Activated T-helper 1 cell treated with anti-CD3 and anti-CD28 coated beads, Interleukin-2, amount 50 U/mL, for 16 hours (primary cell): ENCODE results near the gene IFNL4.
"Not testable (repeated sequence)": the region's sequence is repeated elsewhere in the genome, so short reads cannot be mapped to it uniquely, and the experiment has no call there.

Experiments
- DNase-seq, 2 donors: peaks; one replicate each; pipeline ENCODE4 v3.0.0-alpha.2; 2020; ENCODE audit warnings: low read depth in 1 of 2, low spot score in 1 of 2

Gene IFNL4

DNA sequence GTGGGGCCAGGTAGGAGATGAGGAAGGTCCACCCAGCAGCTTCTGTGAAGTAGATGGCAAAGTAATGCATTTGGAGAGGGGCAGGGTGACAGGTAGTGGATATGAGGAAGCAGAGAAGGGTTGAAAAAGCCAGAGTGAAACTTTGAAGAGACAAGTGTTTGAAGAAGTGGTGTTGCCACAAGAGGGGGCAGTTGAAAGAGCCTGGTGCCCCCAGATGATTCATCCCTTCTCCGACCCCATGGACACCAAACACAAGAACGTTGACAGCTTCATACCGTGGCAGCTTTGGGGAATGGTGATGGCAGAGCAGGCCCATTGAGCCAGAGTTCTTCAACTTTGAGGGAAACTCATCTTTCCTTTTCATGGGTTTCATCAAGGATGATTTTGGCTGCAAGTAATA is 23.7 kb downstream of the IFNL4 start:
- DNase-seq: no peak

GRCh38 chr19:39223703-39224279 is 24.9 kb downstream of the IFNL4 start:
- DNase-seq: no peak

DNA sequence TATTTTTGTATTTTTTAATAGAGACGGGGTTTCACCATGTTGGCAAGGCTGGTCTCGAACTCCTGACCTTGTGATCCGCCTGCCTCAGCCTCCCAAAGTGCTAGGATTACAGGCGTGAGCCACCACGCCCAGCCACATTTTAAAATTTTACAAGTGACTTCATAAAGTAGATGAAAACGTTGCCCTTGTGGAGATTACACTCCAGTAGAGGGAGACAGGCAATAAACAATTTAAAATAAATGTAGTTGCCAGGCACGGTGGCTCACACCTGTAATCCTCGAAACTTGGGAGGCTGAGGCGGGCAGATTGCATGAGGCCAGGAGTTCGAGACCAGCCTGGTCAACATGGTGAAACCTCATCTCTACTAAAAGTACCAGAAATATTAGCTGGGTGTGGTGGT is 29.5 kb downstream of the IFNL4 start:
- DNase-seq: not testable (repeated sequence)

DNA sequence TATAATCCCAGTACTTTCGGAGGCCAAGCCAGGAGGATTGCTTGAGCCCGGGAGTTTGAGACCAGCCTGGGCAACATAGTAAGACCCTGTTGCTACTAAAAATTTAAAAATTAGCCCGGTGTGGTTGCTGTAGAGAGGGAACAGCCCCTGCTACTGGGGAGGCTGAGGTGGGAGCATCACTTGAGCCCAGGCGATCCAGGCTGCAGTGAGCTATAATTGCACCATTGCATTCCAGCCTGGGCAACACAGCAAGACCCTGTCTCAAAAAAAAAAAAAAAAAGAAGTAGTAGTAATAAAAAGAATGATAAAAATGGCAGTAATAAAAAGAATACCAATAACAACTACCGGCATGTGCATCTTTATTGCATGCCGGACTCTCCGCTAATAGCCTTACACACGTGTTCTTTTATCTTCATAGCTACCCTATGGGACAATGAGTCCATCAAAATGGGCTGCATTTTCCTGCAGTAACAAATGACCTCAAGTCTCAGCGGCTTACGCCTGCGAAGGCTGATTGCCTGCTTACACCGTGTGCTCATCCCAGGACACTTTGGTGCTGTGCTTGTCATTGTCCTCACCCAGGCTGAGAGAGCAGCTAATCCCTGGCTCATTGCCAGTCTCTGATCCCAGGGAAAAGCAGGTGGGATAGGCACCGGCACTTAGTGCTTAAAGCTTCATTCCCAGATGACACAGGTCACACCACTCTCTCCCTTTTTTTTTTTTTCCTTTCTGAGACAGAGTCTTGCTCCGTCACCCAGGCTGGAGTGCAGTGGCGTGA is 30.2 kb downstream of the IFNL4 start:
- no peak for DNase-seq

DNA sequence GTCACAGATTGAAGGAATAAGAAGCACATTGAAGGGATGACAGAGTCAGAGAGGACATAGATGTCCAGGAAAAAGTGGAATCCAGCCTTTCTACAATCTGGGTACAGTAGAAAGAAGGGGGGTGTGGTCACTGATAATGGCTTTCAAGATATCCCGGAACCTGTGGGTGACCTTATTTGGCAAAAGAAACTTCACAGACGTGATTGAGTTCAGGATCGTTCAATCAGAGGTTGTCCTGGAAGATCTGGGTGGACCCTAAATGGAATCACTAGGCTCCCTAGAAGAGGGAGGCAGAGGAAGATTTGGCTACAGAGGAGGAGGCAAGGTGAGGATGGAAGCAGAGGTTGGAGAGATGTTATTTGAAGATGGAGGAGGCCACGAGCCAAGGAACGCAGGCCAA is 31.6 kb downstream of the IFNL4 start:
- DNase-seq: no peak

DNA sequence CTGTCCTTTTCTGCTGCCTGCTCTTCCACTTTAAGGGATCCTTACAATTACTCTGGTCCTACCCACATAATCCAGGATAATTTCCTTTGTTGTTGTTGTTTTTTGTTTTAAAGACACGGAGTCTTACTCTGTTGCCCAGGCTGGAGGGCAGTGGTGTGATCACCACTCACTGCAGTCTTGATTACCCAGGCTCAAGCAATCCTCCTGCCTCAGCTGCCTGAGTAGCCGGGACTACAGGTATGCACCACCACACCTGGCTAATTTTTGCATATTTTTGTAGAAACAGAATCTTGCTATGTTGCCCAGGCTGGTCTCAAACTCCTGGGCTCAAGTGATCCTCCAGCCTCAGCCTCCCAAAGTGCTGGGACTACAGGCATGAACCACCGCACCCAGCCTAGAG is 33.3 kb downstream of the IFNL4 start:
- not testable (repeated sequence) for DNase-seq

DNA sequence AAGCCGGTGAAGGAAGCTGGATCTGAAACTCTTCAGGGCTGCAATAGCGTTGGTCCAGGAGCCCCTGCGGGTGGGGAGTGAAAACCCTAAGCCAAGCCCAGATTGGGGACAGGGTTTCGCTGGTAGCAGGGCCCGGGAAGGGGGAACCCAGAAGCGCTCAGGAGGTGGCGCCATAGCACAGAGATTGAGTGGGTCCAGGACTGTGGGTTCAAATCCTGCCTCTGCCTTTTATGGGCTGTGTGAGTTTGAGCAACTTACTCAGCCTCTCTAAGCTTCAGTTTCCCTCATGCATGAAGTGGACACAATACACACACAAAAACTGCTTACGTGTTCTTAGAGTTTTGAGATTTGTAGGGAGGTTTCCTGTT is 36.3 kb downstream of the IFNL4 start:
- DNase-seq: peak; percentile 20 to 36

DNA sequence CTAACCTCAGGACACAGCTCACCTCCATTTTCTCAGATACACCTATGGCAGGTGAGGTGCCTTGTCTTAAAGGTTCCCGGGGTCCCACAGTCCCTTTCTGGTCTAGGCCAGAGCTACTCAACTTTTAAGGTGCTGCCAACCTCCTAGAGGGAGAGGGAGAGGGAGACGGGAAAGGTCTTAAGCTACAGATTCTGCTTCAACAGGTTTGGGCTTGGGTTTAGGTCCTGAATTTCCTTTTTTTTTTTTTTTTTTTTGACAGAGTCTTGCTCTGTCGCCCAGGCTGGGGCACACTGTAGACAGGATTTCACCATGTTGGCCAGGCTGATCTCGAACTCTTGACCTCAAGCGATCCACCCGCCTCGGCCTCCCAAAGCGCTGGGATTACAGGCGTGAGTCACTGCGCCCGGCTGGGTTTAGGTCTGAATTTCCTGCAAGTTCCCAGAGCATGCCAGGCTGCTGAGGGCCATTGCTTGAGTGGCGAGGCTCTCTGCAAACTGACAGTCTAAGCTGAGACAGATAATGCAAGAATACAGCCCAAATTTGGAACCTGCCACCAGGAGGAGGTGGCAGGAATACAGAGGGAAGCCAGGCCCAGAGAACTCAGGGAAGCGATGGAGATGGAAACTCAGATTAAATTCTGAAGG is 36.8 kb downstream of the IFNL4 start:
- no peak for DNase-seq

GRCh38 chr19:39209196-39209595 is 39.5 kb downstream of the IFNL4 start:
- DNase-seq: no peak

DNA sequence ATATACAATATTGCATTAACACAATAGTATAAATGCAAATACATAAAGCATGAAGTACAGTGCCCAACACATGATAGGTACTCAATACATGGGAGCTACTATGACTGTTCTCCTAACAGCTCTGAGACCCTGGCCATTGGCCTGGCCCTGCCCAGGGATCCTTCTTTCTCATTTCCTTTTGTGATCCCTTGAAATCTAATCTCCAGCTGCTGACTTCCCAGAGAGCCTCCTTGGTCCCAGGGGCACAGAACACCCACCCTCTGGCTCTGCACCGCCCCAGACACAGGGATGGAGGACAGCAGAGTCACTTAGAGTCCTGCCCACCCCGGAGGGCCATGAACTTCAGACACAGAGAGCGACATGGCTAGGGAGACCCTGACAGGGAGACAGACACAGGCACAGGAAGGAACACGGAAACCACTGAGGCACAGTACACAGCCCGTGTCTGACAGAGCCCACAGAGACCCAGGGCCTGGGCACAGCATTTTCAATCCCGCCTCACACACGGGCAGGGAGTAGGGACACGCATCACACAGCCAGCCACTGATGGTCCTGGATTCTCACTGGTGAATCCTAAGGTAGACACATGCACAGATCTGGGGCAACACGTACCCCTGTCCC is 40.4 kb downstream of the IFNL4 start:
- DNase-seq: no peak

- DNase-seq: no peak
These were observed 41.3 kb downstream of the IFNL4 start for GRCh38 chr19:39207293-39207836.

DNA sequence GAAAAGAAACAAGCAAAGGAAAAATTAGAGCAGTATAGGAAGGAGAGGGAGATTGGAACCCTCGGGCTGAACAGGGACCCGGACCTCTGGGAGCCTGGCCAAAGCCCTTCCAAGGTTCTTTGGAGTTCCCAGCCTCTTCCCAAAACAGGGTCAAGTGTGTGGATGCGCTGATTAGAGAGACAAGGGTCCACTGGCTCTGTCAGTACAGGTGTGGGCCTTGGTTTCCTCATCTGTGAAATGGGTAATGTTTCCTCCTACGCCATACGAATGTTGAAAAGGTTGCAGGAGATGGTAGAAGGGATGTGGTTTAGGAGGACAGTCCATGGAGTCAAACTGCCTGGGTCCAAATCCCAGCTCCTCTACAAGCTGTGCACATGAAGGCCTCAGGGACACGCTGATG is 42.5 kb downstream of the IFNL4 start:
- DNase-seq: no peak

- no peak for DNase-seq
These were observed 43.2 kb downstream of the IFNL4 start for GRCh38 chr19:39205449-39205764.

- no peak for DNase-seq
These were observed 45.0 kb downstream of the IFNL4 start, which contains the start of gene SYCN for GRCh38 chr19:39203372-39204341. TSS of gene SYCN (minus strand) at chr19:39204263. CDS start at chr19:39204254, 9 bp downstream.

GRCh38 chr19:39202998-39203355 is 45.7 kb downstream of the IFNL4 start:
- no peak for DNase-seq

GRCh38 chr19:39200803-39201115 is 47.9 kb downstream of the IFNL4 start:
- no peak for DNase-seq

- DNase-seq: no peak
These were observed 48.4 kb downstream of the IFNL4 start for GRCh38 chr19:39200066-39200802.

- no peak for DNase-seq
These were observed 49.6 kb downstream of the IFNL4 start for GRCh38 chr19:39199025-39199424.

DNA sequence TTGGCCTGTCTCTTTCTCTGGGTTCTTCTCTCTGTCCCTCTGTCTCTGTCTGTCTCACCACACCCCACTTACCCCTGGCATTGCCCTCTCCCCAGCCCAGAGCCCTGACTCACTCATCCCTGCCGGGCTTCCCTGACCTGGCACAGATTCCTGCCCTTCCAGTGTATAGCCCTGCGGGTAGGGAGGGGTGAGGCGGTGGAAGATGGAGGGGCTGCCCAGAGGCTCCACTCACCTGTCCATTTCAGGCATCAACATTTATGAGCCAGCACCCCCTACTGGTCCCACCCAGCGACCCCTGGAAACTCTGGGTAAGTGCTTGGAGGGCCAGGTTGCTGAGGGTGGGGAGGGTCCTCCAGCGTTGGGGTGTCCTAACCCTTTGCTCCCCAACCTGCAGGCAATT is 50.8 kb downstream of the IFNL4 start:
- DNase-seq: no peak

DNA sequence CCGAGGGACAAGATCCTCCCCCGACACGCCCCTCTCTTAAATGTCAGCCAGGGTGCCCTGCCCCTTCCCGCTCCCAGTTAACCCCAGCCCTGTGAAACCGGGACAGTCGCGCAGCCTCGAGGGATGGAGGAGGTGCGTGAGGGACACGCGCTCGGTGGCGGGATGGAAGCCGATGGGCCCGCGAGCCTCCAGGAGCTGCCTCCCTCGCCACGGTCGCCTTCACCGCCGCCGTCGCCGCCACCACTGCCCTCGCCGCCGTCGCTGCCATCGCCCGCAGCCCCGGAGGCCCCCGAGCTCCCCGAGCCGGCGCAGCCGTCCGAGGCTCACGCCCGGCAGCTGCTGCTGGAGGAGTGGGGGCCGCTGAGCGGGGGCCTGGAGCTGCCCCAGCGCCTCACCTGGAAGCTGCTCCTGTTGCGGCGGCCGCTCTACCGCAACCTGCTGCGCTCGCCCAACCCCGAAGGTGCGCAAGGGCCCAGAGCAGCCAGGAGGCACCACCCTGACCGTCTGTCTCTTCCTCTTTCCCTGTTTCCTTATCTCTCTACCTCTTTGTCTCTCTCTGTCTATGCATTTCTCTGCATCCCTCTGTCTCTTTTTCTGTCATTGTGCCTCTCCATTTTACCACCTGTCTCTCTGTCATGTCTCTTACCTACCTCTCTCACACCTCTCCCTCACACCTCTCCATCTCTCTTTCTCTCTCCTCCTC is 51.6 kb downstream of the IFNL4 start, which contains the start of gene NCCRP1:
Gene NCCRP1, plus strand, starts transcription at position 105 of the 703 bp plus-strand sequence. Its CDS starts 19 bp downstream, at position 124.
- DNase-seq: no peak
